H1 (cell line): ENCODE results near the gene DCP1B. TPM values are rescaled to one million over a fixed set of nuclear protein-coding genes. Genes with fewer than 3 reads are reported as not detected.

Source experiments
- ASH2L ChIP-seq: fragments of 200-600, 300-600 bp; sonication (generic); IDR thresholded peaks from one replicate; pipeline ENCODE4 v1.7.1; 2017; ENCODE audit warnings: low read length
- BACH1 ChIP-seq: IDR thresholded peaks from 2 replicates; pipeline ENCODE4 v1.6.1; 2012; ENCODE audit warnings: low read length, improper control_type of control experiment
- BRCA1 ChIP-seq: IDR thresholded peaks from 2 replicates; pipeline ENCODE4 v1.6.1; 2012; ENCODE audit warnings: low read depth, low read length, improper control_type of control experiment
- CREB1 ChIP-seq: IDR thresholded peaks from 2 replicates; pipeline ENCODE4 v1.6.1; 2012; ENCODE audit warnings: inconsistent platforms
- EGR1 ChIP-seq: IDR thresholded peaks from 2 replicates; pipeline ENCODE4 v1.6.1; 2011; ENCODE audit warnings: low read depth, low read length, borderline replicate concordance
- EP300 ChIP-seq, 2 experiments: IDR thresholded peaks; 1 replicate in 1 of 2; 2 replicates in 1 of 2; pipeline ENCODE4 v1.6.1; 2011 to 2012; ENCODE audit warnings: low read depth in 2 of 2, low read length in 2 of 2, mild to moderate bottlenecking in 2 of 2, borderline replicate concordance in 1 of 2, inconsistent platforms in 1 of 2, moderate library complexity in 1 of 2
- GTF2F1 ChIP-seq: IDR thresholded peaks from 2 replicates; pipeline ENCODE4 v1.6.1; 2012; ENCODE audit warnings: low read depth, low read length, improper control_type of control experiment, borderline replicate concordance
- HDAC2 ChIP-seq, 2 experiments: fragments of 300-600 bp in 1 of 2; sonication (generic) in 1 of 2; IDR thresholded peaks; 2 replicates each; pipeline ENCODE4 v1.6.1; 2011 to 2012; ENCODE audit warnings: low read depth in 2 of 2, low read length in 2 of 2, mild to moderate bottlenecking in 2 of 2, moderate library complexity in 2 of 2, borderline replicate concordance in 1 of 2, inconsistent platforms in 1 of 2
- JUN ChIP-seq: IDR thresholded peaks from 2 replicates; pipeline ENCODE4 v1.6.1; 2011; ENCODE audit warnings: low read depth, mild to moderate bottlenecking, improper control_type of control experiment, low read length
- MAFK ChIP-seq: IDR thresholded peaks from 2 replicates; pipeline ENCODE4 v1.6.1; 2012; ENCODE audit warnings: low read depth, mild to moderate bottlenecking, improper control_type of control experiment, low read length
- RAD21 ChIP-seq, 2 experiments: IDR thresholded peaks in 1 of 2; conservative IDR thresholded peaks in 1 of 2; 2 replicates each; pipeline ENCODE4 v1.6.1; 2011; ENCODE audit warnings: low read depth in 2 of 2, low read length in 2 of 2, improper control_type of control experiment in 1 of 2, inconsistent platforms in 1 of 2, mild to moderate bottlenecking in 1 of 2, moderate library complexity in 1 of 2
- RXRA ChIP-seq: IDR thresholded peaks from 2 replicates; pipeline ENCODE4 v1.6.1; 2011; ENCODE audit warnings: low read depth, mild to moderate bottlenecking, low read length, moderate library complexity; ENCODE audit not compliant: insufficient read depth
- SAP30 ChIP-seq: fragments of 300-600 bp; sonication (generic); IDR thresholded peaks from 2 replicates; pipeline ENCODE4 v1.7.1; 2012; ENCODE audit warnings: low read length, moderate library complexity, mild to moderate bottlenecking, inconsistent platforms; ENCODE audit not compliant: insufficient read depth, insufficient replicate concordance
- SIN3A ChIP-seq, 2 experiments: IDR thresholded peaks in 1 of 2; conservative IDR thresholded peaks in 1 of 2; 2 replicates each; pipeline ENCODE4 v1.6.1; 2011 to 2012; ENCODE audit warnings: low read length in 2 of 2, improper control_type of control experiment in 1 of 2, low read depth in 1 of 2, mild to moderate bottlenecking in 1 of 2
- SIX5 ChIP-seq: IDR thresholded peaks from 2 replicates; pipeline ENCODE4 v1.6.1; 2011; ENCODE audit warnings: mild to moderate bottlenecking, low read depth, low read length
- SP4 ChIP-seq: IDR thresholded peaks from 2 replicates; pipeline ENCODE4 v1.6.1; 2012; ENCODE audit warnings: low read length, inconsistent platforms
- TBP ChIP-seq: IDR thresholded peaks from 2 replicates; pipeline ENCODE4 v1.6.1; 2011; ENCODE audit warnings: low read depth, low read length, improper control_type of control experiment
- TCF12 ChIP-seq: IDR thresholded peaks from 2 replicates; pipeline ENCODE4 v1.6.1; 2011; ENCODE audit warnings: low read depth, mild to moderate bottlenecking, low read length
- polyA plus RNA-seq, 7 experiments: library from polyadenylated mRNA; depleted of rRNA in 3 of 7; stranded (reverse) in 5 of 7; unstranded in 2 of 7; fragments of >200 nt in 5 of 7; fragments of 200-250 nt in 2 of 7; gene quantifications; 1 replicate in 5 of 7; 2 replicates in 1 of 7; 4 replicates in 1 of 7; pipeline versions ENCODE4 v1.2.1 to v1.2.3, GENCODE V29; 2011 to 2013; ENCODE audit warnings: missing spikeins in 2 of 7, mixed read lengths in 2 of 7
- total RNA-seq: library from RNA; stranded (reverse); fragmentation: NEBNext Ultra II Directional; extraction: Animal tissue kit (Norgen Biotek cat#: 25700); gene quantifications from 2 replicates; pipeline ENCODE4 v1.2.1, GENCODE V29; 2021
- TF ChIP-seq, protein P1 (sequence below), 3 experiments: IDR thresholded peaks; 1 replicate in 2 of 3; 2 replicates in 1 of 3; pipeline versions ENCODE4 v1.5.1 to v1.6.1; 2011; ENCODE audit warnings: low read length in 3 of 3, mild to moderate bottlenecking in 3 of 3, inconsistent platforms in 2 of 3, low read depth in 1 of 3, moderate library complexity in 1 of 3; ENCODE audit not compliant: insufficient read depth in 1 of 3; ENCODE audit errors: control extremely low read depth in 1 of 3
- TF ChIP-seq, protein P2 (sequence below): IDR thresholded peaks from 2 replicates; pipeline ENCODE4 v1.6.1; 2012; ENCODE audit warnings: inconsistent platforms

Gene DCP1B
- total and polyA plus RNA-seq, 2 of the 8 experiments (the other 6 are each of a cell fraction or from before 2014, with no cell fraction given): 14.8 to 29.0 TPM

DNA sequence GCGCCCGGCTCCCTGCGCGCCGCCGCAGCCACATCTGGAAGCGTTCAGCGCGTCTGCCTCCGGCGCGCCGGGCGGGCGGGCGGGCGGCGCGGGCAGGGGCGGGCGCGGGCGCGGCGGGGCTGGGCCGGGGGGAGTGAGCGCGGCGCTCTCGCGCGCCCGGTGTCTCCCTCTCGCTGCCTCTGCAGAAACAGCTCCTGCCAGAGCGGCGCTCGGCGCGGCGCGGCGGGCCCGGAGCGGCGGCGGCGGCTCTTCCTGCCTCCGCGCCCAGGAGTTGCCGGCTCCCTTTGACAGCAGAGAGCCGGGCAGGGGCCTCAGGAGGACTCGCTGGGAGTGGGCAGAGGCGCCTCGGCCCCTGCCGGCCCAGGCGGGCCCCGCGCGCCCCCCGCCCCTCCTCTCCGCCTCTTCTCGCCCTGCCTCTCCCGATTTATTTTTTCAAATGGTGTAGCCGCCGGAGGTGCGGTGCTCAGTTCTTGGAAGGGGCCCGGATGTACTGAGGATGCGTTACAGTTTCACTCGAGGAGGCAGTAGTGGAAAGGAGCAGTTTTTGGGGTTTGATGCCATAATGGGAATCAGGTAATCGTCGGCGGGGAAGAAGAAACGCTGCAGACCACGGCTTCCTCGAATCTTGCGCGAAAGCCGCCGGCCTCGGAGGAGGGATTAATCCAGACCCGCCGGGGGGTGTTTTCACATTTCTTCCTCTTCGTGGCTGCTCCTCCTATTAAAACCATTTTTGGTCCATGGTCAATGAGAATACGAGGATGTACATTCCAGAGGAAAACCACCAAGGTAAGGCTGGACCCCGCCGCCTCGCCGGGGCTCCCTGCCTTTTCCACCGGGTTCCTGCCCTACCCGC lies 48.8 kb upstream of the DCP1B start, which contains the start of gene CACNA1C (continued):
- TF ChIP-seq MAFK (no peak), SP4 (no peak), HDAC2 (IDR thresholded peaks at IDR 0.05; ENCODE audit: borderline replicate concordance in 1 of 2, low read depth in 2 of 2, low read length in 2 of 2) (0 out of 4 replicates have a peak, but pooled peaks of 1 of the 2 experiments have one; percentile 44), TBP (no peak), GTF2F1 (no peak), EP300 (IDR thresholded peaks at IDR 0.05; ENCODE audit: borderline replicate concordance in 1 of 2, low read depth in 2 of 2, low read length in 2 of 2) (no peak), RXRA (no peak), BACH1 (no peak), SIX5 (no peak), CREB1 (no peak), RAD21 (IDR thresholded peaks at IDR 0.05 in 1 of 2, conservative IDR thresholded peaks at IDR 0.05 in 1 of 2; ENCODE audit: low read depth in 2 of 2, low read length in 2 of 2) (peak in 1 of 2 experiments; percentile 20; a peak in 1 of 4 replicates), SIN3A (conservative IDR thresholded peaks at IDR 0.05 in 1 of 2, IDR thresholded peaks at IDR 0.05 in 1 of 2; ENCODE audit: low read depth in 1 of 2, low read length in 2 of 2) (peak in 1 of 2 experiments; percentile 64; a peak in 2 of 4 replicates), EGR1 (no peak), TCF12 (no peak), JUN (no peak), SAP30 (no peak), BRCA1 (no peak), ASH2L (no peak)
- TF ChIP-seq, protein P1, sequence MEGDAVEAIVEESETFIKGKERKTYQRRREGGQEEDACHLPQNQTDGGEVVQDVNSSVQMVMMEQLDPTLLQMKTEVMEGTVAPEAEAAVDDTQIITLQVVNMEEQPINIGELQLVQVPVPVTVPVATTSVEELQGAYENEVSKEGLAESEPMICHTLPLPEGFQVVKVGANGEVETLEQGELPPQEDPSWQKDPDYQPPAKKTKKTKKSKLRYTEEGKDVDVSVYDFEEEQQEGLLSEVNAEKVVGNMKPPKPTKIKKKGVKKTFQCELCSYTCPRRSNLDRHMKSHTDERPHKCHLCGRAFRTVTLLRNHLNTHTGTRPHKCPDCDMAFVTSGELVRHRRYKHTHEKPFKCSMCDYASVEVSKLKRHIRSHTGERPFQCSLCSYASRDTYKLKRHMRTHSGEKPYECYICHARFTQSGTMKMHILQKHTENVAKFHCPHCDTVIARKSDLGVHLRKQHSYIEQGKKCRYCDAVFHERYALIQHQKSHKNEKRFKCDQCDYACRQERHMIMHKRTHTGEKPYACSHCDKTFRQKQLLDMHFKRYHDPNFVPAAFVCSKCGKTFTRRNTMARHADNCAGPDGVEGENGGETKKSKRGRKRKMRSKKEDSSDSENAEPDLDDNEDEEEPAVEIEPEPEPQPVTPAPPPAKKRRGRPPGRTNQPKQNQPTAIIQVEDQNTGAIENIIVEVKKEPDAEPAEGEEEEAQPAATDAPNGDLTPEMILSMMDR (IDR thresholded peaks at IDR 0.05; ENCODE audit: control extremely low read depth in 1 of 3, insufficient read depth in 1 of 3, low read depth in 1 of 3, low read length in 3 of 3): peak; percentile 22 to 34 (median 23)
- TF ChIP-seq, protein P2, sequence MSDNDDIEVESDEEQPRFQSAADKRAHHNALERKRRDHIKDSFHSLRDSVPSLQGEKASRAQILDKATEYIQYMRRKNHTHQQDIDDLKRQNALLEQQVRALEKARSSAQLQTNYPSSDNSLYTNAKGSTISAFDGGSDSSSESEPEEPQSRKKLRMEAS: no peak
